ENCODE measurements around the gene GNG5. TPM values are rescaled to one million over a fixed set of nuclear protein-coding genes. Genes with fewer than 3 reads are reported as not detected.

Gene GNG5
- total RNA-seq, 1 experiment from 2014 or later, result 193 TPM

- ChIA-PET POLR2A (no interaction called here), RAD21 (ENCODE audit: low non-redundant PET in 1 of 2, low total read pairs in 2 of 2, uncharacterized antibody in 2 of 2, unreplicated experiment in 2 of 2) (no interaction called here), CTCF (interaction anchor here (1.3 kb wide), 1 partner anchor 311 kb away, joined by 3 read pairs; no protein-coding TSS in a partner anchor)
- H3K9ac ChIP-seq (ENCODE audit: low read length), result no peak overlapping the region
- intact Hi-C loops (cut with micrococcal nuclease), result no loop called here
- H3K4me1 ChIP-seq (ENCODE audit: control insufficient read depth in 1 of 2, insufficient read depth in 2 of 2, low read length in 2 of 2), result no peaks in the 10 kb centered on the region
- H3K79me2 ChIP-seq (ENCODE audit: insufficient read depth, low read length), result no peaks in the 10 kb centered on the region
- DNase-seq (ENCODE audit: low read depth, low spot score) (no peak), ATAC-seq (no peak)
- no peak overlapping the region for H3K4me3 ChIP-seq (replicated peaks in 1 of 2; ENCODE audit: low read depth in 1 of 2, low read length in 2 of 2)
- TF ChIP-seq REST (IDR thresholded peaks at IDR 0.05; ENCODE audit: low read depth), result no peak
- TF ChIP-seq, protein P1, sequence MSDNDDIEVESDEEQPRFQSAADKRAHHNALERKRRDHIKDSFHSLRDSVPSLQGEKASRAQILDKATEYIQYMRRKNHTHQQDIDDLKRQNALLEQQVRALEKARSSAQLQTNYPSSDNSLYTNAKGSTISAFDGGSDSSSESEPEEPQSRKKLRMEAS (IDR thresholded peaks at IDR 0.05), result no peak
- no peak for TF ChIP-seq CBX3 (IDR thresholded peaks at IDR 0.05; ENCODE audit: low read depth)
- TF ChIP-seq CTCF (IDR thresholded peaks at IDR 0.05 in 2 of 3, conservative IDR thresholded peaks at IDR 0.05 in 1 of 3; ENCODE audit: borderline replicate concordance in 1 of 3, insufficient read depth in 1 of 3, low read depth in 2 of 3, low read length in 2 of 3), result no peak
- TF ChIP-seq EGR1 (IDR thresholded peaks at IDR 0.05; ENCODE audit: low read depth), result no peak
- TF ChIP-seq ELF1 (IDR thresholded peaks at IDR 0.05; ENCODE audit: borderline replicate concordance, low read depth), result no peak
- no peak for TF ChIP-seq YY1 (IDR thresholded peaks at IDR 0.05; ENCODE audit: extremely low read depth, insufficient replicate concordance, low read depth, low read length)
- TF ChIP-seq CEBPB (IDR thresholded peaks at IDR 0.05; ENCODE audit: low read depth), result no peak
- no peak for TF ChIP-seq POLR2A (IDR thresholded peaks at IDR 0.05; ENCODE audit: borderline replicate concordance, extremely low read depth, insufficient read depth, insufficient read length)
- TF ChIP-seq, protein P2, sequence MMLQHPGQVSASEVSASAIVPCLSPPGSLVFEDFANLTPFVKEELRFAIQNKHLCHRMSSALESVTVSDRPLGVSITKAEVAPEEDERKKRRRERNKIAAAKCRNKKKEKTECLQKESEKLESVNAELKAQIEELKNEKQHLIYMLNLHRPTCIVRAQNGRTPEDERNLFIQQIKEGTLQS (IDR thresholded peaks at IDR 0.05), result no peak
- no peak for TF ChIP-seq ZFX (IDR thresholded peaks at IDR 0.05)
- no peak for TF ChIP-seq SP1 (IDR thresholded peaks at IDR 0.05; ENCODE audit: low read depth)
- no peak for TF ChIP-seq POLR2AphosphoS5 (IDR thresholded peaks at IDR 0.05; ENCODE audit: low read depth, low read length)
- no peak for TF ChIP-seq ZNF274 (IDR thresholded peaks at IDR 0.05; ENCODE audit: low read depth, low read length)
- no peak for TF ChIP-seq SRF (IDR thresholded peaks at IDR 0.05; ENCODE audit: low read depth)
- no peak overlapping the region for H3K27ac ChIP-seq (ENCODE audit: low read depth, low read length)
- no peaks in the 10 kb centered on the region for H3K36me3 ChIP-seq (ENCODE audit: control insufficient read depth in 1 of 2, insufficient read depth in 2 of 2, low read length in 2 of 2)
- H3K9me3 ChIP-seq (ENCODE audit: control insufficient read depth in 1 of 2, insufficient read depth in 1 of 2, low read depth in 1 of 2, low read length in 2 of 2), result no peaks in the 10 kb centered on the region
- no peaks in the 10 kb centered on the region for H3K27me3 ChIP-seq (ENCODE audit: insufficient read depth, low read length)
- H3K9me2 ChIP-seq (ENCODE audit: insufficient read depth), result no peaks in the 10 kb centered on the region
- H3K4me2 ChIP-seq (ENCODE audit: low read length), result no peak overlapping the region
- H2AFZ ChIP-seq (ENCODE audit: low read depth, low read length, poor library complexity, severe bottlenecking), result no peak overlapping the region
- no peaks in the 10 kb centered on the region for H4K20me1 ChIP-seq (ENCODE audit: insufficient read depth)
- no TSS peak for BruUV-seq (replicated peaks)
Measured at GRCh38 chr1:84452436-84452835, 53.9 kb downstream of the GNG5 start.
